HG03159 (cell line): ENCODE results near the gene FAIM2.

Experiments used
- ATAC-seq: cut with Tn5 transposase; IDR thresholded peaks from one replicate; pipeline ENCODE4 v1.9.1; 2021; ENCODE audit warnings: mild to moderate bottlenecking, moderate library complexity; ENCODE audit not compliant: unreplicated experiment

Gene FAIM2

GRCh38 chr12:49828133-49829091 lies 75.3 kb downstream of the FAIM2 start, which contains the start of gene NCKAP5L:
NCKAP5L (minus strand) TSS chr12:49828413; CDS start chr12:49804044, 24,369 bp downstream.
- peak; percentile 90 for ATAC-seq

GRCh38 chr12:49827401-49828099 lies 76.2 kb downstream of the FAIM2 start:
- peak; percentile 4 for ATAC-seq

- no peak for ATAC-seq
These were observed 76.7 kb downstream of the FAIM2 start for GRCh38 chr12:49827051-49827400.

- no peak for ATAC-seq
These were observed 77.7 kb downstream of the FAIM2 start for GRCh38 chr12:49825971-49826421.

DNA sequence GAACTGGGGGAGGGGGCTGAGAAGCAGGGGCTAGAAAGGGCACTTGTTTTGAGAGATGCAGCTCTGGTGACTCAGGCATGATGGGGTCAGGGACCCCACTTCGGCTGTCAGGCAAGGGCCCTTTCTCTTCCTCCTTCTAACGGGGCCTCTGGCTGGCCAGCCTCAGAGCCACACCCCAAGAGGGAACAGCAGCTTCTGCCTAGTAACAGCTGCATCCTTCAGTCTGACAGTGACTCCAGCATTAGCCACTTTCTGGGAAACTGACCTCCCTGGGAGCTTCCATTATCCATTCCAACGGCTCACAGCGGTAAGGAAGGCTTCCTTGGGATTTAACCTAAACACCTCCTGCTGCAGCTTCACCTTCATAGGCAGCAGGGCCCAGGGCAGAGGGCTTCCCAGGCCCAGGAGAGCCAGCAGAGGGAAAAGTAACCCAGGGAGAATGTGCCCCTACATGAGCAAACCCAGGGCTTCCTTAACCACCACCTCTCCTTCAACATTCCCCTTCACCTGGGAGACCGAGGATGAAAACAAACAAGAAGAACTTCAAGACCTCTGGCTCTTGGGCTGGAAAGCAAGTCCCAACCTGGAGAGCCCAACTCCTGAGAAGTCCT lies 78.2 kb downstream of the FAIM2 start:
- no peak for ATAC-seq

DNA sequence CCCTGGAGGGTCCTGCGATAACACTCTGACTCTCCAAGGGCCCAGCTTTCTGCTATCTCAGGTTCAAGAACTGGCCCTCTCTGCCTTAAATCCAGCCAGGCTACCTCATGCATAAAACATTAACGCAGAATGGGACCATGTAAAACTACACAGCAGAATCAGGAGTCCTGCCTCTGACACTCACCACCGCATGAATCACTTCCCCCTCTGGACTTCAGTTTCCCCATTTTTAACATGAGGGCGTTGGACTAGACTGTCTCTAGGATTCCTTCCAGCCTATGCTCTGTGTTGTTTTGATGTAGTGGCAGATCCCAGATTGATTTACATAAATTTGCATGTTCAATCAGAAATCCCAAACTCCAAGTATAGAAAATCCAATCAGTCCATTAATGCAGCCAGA lies 78.8 kb downstream of the FAIM2 start:
- ATAC-seq, result no peak

DNA sequence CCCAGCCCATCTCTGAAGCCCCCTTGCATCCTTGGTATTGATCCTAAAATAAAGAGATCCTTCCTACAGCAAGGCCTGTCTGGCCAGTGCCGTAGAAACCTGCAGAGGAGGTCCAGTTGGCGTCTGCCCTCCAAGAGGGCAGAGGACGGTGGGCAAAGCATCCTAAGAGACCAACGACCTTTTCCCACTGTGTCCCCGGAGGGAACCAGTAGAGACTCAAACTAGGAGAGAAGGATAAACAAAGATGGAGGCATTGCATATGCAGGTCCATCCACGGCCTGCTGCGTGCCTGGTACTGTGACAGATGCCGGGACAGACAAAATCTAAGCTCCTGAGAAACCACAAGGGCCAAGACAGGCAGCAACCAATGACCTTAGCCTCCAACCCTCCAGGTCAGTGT lies 79.3 kb downstream of the FAIM2 start:
- no peak for ATAC-seq

GRCh38 chr12:49823951-49824350 lies 79.7 kb downstream of the FAIM2 start:
- no peak for ATAC-seq

- no peak for ATAC-seq
These were observed 80.3 kb downstream of the FAIM2 start for GRCh38 chr12:49823350-49823749.

DNA sequence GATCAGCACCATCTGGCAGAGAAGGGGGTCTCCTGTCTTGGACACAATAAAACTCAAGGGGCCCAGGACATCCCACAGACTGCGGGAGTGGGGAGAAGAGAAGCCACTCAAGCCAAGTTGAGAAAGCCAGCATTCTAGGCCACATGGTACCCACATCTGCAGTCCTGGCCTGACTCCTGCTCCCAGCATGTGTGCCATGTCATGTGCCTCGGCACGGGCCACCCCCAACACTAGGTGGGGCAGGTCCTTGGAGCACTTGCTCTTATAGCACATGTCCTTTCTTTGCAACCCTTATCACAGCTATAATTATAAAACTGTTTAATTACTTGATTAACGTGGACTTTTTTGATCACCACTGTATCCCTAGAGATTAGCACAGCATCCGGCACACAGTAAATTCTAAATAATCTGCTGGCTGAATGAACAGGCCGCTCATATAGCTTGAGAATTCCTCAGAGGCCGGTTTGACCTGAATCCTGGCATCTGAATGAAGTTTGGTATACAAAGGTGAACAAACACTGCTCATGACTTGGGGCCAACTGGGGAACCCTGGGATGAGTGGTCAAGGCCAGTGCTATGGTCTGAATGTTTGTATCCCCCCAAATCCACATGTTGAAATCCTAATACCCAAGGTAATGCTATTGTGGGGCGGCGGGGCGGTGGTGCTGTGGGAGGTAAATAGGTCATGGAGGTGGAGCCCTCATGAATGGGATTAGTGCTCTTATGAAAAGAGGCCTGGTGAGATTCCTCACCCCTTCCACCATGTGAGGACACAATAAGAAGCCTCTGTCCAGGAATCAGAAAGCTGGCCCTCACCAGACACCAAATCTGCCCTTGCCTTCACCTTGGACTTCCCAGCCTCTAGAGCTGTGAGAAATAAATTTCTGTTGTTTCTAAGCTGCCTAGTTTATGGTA lies 82.1 kb downstream of the FAIM2 start:
- ATAC-seq, result no peak

GRCh38 chr12:49819786-49820185 lies 83.9 kb downstream of the FAIM2 start:
- ATAC-seq, result no peak

DNA sequence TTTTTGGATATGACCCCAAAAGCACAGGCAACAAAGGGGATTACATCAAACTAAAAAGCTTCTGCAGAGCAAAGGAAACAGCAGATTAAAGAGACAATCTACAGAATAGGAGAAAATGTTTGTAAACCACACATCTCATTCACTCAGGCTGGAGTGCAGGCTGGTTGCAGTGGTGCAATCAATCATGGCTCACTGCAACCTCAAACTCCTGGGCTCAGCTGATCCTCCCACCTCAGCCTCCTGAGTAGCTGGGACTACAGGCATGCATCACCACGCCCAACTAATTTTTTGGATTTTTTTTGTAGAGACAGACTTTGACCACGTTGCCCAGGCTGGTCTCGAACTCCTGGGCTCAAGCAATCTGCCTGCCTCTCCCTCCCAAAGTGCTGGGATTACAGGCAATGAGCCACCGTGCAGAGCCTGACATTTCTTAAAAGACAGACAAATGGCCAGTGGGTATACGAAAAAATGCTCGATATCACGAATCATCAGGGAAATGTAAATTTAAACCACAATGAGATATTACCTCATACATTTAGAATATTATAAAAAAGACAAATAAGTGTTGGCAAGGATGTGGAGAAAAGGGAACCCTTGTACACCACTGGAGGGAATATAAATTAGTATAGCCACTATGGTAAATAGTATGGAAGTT lies 85.3 kb downstream of the FAIM2 start:
- no peak for ATAC-seq
